HG03432 (cell line): ENCODE measurements around the gene PIGK.
A peak's percentile ranks its signal among the peaks of the same experiment; 100 is the strongest.
"Not testable (repeated sequence)": the region's sequence is repeated elsewhere in the genome, so short reads cannot be mapped to it uniquely, and the experiment has no call there.

Experiments
- ATAC-seq: cut with Tn5 transposase; IDR thresholded peaks from one replicate; pipeline ENCODE4 v1.9.1; 2021; ENCODE audit warnings: mild to moderate bottlenecking, moderate library complexity; ENCODE audit not compliant: unreplicated experiment

The PIGK gene

GRCh38 chr1:77197351-77197750 lies 21.9 kb downstream of the PIGK start:
- ATAC-seq: no peak

- ATAC-seq: no peak
Measured at GRCh38 chr1:77193951-77194350, 25.3 kb downstream of the PIGK start.

DNA sequence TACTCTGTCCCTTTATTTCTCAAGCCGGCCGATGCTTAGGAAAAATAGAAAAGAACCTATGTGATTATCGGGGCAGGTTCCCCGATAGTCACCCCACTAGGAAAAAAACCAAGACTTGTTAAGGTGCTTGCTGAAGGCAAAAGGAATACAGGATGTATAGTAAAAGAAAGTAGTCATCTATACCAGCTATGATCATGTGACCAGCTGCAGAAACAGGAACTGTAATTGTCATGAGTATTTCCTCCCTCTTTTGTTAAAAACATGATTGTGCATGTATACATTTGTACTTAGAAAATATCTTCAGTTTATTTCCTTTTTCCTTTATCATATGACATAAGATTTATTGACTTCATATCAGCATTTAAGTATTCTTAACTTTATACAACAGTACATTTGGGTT lies 30.5 kb downstream of the PIGK start:
- no peak for ATAC-seq

DNA sequence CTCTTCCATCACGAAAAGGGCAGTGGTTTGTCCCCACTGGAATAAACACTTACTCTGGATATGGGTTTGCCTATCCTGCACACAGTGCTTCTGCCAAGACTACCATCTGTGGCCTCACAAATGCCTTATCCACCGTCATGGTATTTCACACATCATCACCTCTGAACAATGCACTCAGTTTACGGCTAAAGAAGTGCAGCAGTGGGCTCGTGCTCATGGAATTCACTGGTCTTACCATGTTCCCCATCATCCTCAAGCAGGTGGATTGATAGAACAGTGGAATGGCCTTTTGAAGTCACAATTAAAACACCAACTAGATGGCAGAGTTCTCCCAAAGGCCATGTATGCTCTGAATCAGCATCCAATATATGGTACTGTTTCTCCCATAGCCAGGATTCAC lies 32.3 kb downstream of the PIGK start:
- ATAC-seq: not testable (repeated sequence)

DNA sequence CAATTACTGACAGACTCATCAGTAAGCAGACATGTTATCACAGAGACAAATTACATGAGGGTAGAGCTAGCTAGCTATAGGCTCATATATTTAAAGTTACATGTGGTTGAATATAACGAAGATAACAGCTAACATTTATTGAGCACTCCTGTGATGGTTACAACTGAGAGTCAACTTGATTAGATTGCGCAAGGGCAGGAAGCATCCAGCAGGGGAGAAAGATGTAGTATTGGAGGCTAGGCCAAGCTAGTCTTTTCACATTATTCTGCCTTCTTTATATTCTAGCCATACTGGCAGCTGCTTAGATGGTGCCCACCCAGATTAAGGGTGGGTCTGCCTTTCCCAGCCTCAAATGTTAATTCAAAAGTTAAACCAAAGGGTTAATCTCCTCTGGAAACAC lies 37.1 kb downstream of the PIGK start:
- ATAC-seq: no peak

GRCh38 chr1:77179632-77180031 lies 39.6 kb downstream of the PIGK start:
- no peak for ATAC-seq

- ATAC-seq: no peak
Measured at GRCh38 chr1:77175230-77175844, 43.9 kb downstream of the PIGK start.

- no peak for ATAC-seq
Measured at GRCh38 chr1:77170687-77171086, 48.5 kb downstream of the PIGK start.

GRCh38 chr1:77168358-77168757 lies 50.9 kb downstream of the PIGK start:
- ATAC-seq: no peak

GRCh38 chr1:77164434-77164944 lies 54.7 kb downstream of the PIGK start:
- ATAC-seq: no peak

GRCh38 chr1:77159706-77160105 lies 59.5 kb downstream of the PIGK start:
- not testable (repeated sequence) for ATAC-seq

DNA sequence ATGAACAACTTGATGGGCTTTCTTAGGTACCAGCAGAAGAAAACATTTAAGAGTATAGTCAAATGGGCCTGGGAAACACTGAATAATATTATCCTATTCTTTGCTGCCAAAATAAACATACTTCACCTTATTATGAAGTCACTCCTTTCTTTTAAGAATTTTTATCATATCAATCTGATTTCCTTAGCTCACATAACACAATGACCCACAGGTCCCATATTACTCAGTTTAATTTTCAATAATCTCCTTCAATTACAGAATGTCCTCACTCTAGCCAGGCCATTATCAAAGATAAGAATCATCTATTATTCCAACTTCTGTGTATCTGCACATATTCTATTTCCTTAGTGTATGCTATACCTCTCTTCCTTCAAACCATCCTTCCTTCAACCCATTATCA lies 63.0 kb downstream of the PIGK start:
- no peak for ATAC-seq

- no peak for ATAC-seq
Measured at GRCh38 chr1:77146270-77146669, 73.0 kb downstream of the PIGK start.

DNA sequence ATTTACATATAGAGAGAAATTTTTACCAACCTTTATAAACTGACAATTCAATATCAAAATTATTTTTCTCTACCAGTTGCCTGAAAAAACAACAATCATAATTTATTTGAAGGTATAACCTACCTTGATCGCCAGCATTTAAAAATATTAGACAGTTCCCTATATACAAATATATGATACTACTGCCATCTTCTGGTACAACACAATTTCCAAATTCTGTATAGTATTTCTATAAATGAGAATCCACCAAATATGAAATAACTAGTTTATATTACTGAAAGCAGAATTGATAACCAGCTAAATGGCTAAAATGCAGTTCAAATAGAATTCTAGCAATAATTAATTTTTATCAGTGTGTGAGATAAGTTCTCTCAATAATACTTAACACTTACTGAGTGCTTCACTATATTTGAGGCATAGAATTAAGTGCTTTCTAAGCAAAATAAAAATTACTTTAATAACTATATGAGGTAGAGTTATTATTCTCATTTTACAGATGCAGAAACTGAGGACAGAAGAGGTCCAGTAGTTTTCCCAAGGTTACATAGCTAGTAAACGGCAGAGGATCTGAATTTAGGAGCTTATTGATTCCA lies 75.6 kb downstream of the PIGK start:
- no peak for ATAC-seq

DNA sequence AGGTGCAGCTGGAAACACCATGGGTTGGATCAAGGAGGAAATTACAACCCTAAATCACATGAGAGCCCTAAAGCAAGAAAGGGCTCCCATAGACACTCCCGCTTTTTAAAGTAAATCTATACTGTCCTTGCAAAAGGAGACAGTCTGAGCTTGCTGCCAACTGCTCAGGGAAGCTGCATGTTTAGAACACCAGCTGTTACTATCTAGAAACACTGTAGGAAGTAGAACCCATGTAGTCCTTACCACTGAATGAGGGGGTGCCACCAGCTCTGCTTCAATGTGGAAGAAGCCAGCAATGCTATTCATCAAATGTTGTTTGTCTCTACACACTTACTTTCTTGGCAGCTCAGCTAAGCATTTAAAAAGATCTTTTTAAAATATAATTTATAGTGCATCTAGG lies 79.8 kb downstream of the PIGK start:
- no peak for ATAC-seq

DNA sequence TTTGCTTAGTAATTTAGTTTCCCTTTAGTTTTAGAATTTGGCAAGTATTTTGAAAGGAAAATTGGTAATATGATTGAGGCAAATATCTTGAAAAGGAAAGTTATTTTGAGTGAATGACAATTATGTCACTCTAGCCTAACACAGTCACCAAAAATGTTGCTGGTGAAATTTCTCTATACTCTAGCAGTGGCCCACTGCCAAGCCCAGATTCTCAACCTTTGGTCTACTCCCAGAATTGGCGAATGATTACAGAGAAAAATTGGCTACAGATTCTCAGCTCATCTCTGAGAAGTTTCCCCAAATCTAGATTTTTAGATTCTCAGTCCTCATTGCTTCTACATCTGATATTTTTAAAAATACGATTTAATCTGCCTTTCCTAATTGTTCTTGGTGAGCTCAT lies 84.9 kb downstream of the PIGK start:
- ATAC-seq: no peak

DNA sequence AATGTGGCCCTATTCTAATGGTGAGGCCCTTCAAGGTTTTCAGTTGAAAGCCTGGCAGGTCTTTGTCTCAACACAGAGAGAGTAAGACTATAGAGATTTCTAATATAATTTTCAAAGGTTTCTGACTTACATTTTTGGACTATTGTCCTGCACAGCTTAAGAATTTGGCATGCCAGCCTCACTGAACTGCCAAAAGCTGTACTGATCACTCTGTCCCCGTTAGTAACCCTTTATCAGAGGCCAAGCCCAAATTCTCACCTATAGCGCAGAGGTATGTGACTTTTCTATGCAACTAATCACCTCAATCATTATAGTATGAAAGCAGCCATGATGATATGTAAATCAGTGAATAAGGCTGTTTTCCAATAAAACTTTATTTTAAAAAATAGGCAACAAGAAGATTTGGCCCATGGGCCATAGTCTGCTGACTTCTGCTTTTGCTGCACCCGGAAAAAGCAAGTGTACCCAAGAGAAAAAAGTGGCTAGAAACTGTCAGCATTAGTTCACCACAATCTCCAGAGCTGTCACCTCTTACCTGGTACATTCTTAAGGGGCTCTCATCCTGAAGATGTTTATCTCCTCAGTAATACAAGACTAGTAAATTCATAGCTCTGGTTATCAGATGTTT lies 85.4 kb downstream of the PIGK start:
- no peak for ATAC-seq

DNA sequence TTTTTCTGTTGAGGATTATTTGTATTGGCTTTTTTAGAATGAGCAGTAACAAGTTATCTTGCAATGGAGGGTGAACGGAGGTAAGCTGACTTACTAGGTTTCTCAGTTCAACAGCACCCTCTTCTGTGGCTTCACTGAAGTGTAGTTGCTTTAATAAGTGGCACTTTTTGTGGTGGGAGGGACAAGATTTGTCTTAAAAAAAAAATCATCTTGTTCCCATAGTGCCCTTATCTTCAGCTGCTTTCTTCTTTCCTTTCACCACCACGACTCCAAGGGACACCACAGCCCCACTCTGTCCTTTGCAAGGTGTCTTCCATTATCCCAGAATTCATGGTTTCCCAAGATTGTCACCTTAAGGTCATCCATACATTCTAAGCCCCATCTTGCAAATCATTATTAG lies 92.9 kb downstream of the PIGK start:
- peak; percentile 87 for ATAC-seq

DNA sequence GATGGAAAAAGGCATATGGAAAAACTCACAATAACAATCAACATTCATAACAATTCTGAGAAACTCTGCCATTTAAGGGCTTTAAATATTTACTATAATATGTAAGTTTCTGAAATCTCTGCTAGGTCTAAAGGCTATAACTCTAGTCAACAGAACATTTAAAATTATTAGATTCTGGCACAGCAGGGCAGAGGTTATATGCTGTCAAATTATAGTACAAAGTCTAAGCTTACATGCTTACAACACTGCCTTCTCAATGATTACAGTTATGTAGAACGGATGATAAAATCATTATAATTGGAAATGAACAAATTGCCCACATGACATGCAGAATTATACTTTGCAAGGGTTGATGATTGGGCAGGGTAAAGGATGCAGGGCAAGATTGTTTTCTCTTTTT lies 97.7 kb downstream of the PIGK start:
- ATAC-seq: no peak

DNA sequence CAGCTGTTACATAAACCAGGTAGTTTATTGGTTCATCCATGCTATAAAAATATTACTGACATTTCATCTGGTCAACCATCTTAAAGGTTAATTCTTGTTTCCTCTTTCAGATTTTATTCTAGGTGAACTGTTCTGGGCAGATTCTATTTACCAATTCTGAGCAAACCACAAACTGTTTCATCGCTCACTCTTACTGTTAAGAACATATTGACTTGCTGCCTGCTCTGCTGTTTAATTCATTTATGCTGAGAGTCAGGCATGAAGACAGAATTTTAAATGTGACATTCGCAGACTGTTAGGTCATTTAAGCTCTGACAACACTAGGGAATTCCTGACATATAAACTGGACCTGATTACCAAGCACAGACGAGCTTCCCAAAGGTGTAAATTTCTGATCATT lies 98.3 kb downstream of the PIGK start:
- ATAC-seq: no peak

DNA sequence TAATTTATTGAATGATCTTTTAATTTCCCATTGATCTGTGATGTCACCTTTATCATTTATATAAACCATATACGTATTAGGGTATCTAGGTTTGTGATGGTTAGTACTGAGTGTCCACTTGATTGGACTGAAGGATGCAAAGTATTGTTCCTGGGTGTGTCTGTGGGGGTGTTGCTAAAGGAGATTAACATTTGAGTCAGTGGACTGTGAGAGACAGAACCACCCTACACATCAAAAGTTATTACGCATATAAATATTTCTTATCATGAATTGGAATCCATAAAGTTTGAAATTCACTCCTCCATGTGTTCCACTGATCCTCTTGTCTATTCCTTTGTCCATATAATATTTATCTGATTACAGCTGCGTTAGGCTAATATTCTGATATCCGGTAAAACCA lies 100.5 kb downstream of the PIGK start:
- ATAC-seq: no peak

- ATAC-seq: no peak
Measured at GRCh38 chr1:77104672-77105071, 114.6 kb downstream of the PIGK start.
